ENCODE results near the gene ZDHHC4. TPM values are rescaled to one million over a fixed set of nuclear protein-coding genes. Genes with fewer than 3 reads are reported as not detected.
A peak's percentile ranks its signal among the peaks of the same experiment; 100 is the strongest.
"Not testable (repeated sequence)": the region's sequence is repeated elsewhere in the genome, so short reads cannot be mapped to it uniquely, and the experiment has no call there.

ZDHHC4 gene
- total RNA-seq, 1 experiment from 2014 or later, result 28.9 TPM

- ChIA-PET POLR2A (ENCODE audit: unreplicated experiment) (no interaction called here), CTCF (no interaction called here)
- intact Hi-C loops (cut with micrococcal nuclease), result no loop called here
- no peaks in the 10 kb centered on the region for H3F3A ChIP-seq (ENCODE audit: low read length, unreplicated experiment)
- H3K27me3 ChIP-seq (ENCODE audit: low read length), result no peaks in the 10 kb centered on the region
- TF ChIP-seq EZH2phosphoT487 (IDR thresholded peaks at IDR 0.05; ENCODE audit: borderline replicate concordance, low read length) (no peak), CTCF (conservative IDR thresholded peaks at IDR 0.05; ENCODE audit: low read depth, low read length) (no peak), EZH2 (IDR thresholded peaks at IDR 0.05; ENCODE audit: low read length, unreplicated experiment) (no peak)
- H3K4me2 ChIP-seq (ENCODE audit: low read length), result no peak overlapping the region
- H3K36me3 ChIP-seq (ENCODE audit: low read depth, low read length), result no peaks in the 10 kb centered on the region
- 0 out of 2 replicates have a peak, but pooled peaks cover 2% of the 10 kb centered on the region for H3K4me1 ChIP-seq (ENCODE audit: insufficient read depth, low read length)
- no TSS peak for BruUV-seq (replicated peaks)
- ATAC-seq (no peak; the same call in 1 of the 2 replicates), DNase-seq (peak; percentile 4)
- no peak overlapping the region for H3K4me3 ChIP-seq (ENCODE audit: low read length)
- H2AFZ ChIP-seq (ENCODE audit: low read length), result no peak overlapping the region
- H3K27ac ChIP-seq (ENCODE audit: low read length), result no peak overlapping the region
- no peaks in the 10 kb centered on the region for H4K20me1 ChIP-seq (ENCODE audit: low read length)
- no peaks in the 10 kb centered on the region for H3K9me3 ChIP-seq (ENCODE audit: low read length)
- no peaks in the 10 kb centered on the region for H3K79me2 ChIP-seq (ENCODE audit: low read length)
- H3K9ac ChIP-seq (ENCODE audit: low read length), result no peak overlapping the region
- no peaks in the 10 kb centered on the region for H3K9me2 ChIP-seq (replicated peaks; ENCODE audit: low read length)
These were observed 53.0 kb downstream of the ZDHHC4 start for GRCh38 chr7:6630007-6630849.

- Histone ChIP-seq H3K4me3 (ENCODE audit: low read length) (no peak overlapping the region), H3K79me2 (ENCODE audit: low read length) (no peaks in the 10 kb centered on the region), H2AFZ (ENCODE audit: low read length) (no peak overlapping the region), H3K36me3 (ENCODE audit: low read depth, low read length) (no peaks in the 10 kb centered on the region), H3K27me3 (ENCODE audit: low read length) (no peaks in the 10 kb centered on the region), H3K9ac (ENCODE audit: low read length) (no peak overlapping the region), H3K4me1 (ENCODE audit: insufficient read depth, low read length) (0 out of 2 replicates have a peak, but pooled peaks cover 6% of the 10 kb centered on the region), H3K9me3 (ENCODE audit: low read length) (no peaks in the 10 kb centered on the region), H3K27ac (ENCODE audit: low read length) (no peak overlapping the region), H3F3A (ENCODE audit: low read length, unreplicated experiment) (no peaks in the 10 kb centered on the region), H4K20me1 (ENCODE audit: low read length) (no peaks in the 10 kb centered on the region), H3K4me2 (ENCODE audit: low read length) (no peak overlapping the region), H3K9me2 (replicated peaks; ENCODE audit: low read length) (no peaks in the 10 kb centered on the region)
- peak; percentile 37 for DNase-seq
- no peak for TF ChIP-seq EZH2phosphoT487 (IDR thresholded peaks at IDR 0.05; ENCODE audit: borderline replicate concordance, low read length)
- TF ChIP-seq EZH2 (IDR thresholded peaks at IDR 0.05; ENCODE audit: low read length, unreplicated experiment), result no peak
- no peak for TF ChIP-seq CTCF (conservative IDR thresholded peaks at IDR 0.05; ENCODE audit: low read depth, low read length)
- ChIA-PET CTCF (no interaction called here), POLR2A (ENCODE audit: unreplicated experiment) (no interaction called here)
- intact Hi-C loops (cut with micrococcal nuclease), result no loop called here
- BruUV-seq (replicated peaks), result no TSS peak
- peak; percentile 77 for ATAC-seq
These were observed 54.4 kb downstream of the ZDHHC4 start for GRCh38 chr7:6631605-6632004.

- Histone ChIP-seq H2AFZ (ENCODE audit: low read length) (no peak overlapping the region), H3K4me3 (ENCODE audit: low read length) (no peak overlapping the region), H3K4me2 (ENCODE audit: low read length) (no peak overlapping the region), H3F3A (ENCODE audit: low read length, unreplicated experiment) (no peaks in the 10 kb centered on the region), H3K9me2 (replicated peaks; ENCODE audit: low read length) (no peaks in the 10 kb centered on the region), H3K79me2 (ENCODE audit: low read length) (peaks cover 19% of the 10 kb centered on the region), H3K9me3 (ENCODE audit: low read length) (no peaks in the 10 kb centered on the region), H4K20me1 (ENCODE audit: low read length) (no peaks in the 10 kb centered on the region), H3K9ac (ENCODE audit: low read length) (no peak overlapping the region), H3K27ac (ENCODE audit: low read length) (no peak overlapping the region), H3K27me3 (ENCODE audit: low read length) (no peaks in the 10 kb centered on the region), H3K4me1 (ENCODE audit: insufficient read depth, low read length) (peaks cover 15% of the 10 kb centered on the region; the same call in 1 of the 2 replicates), H3K36me3 (ENCODE audit: low read depth, low read length) (peaks cover under 1% of the 10 kb centered on the region; the same call in 1 of the 2 replicates)
- ChIA-PET POLR2A (ENCODE audit: unreplicated experiment) (no interaction called here), CTCF (no interaction called here)
- TF ChIP-seq EZH2 (IDR thresholded peaks at IDR 0.05; ENCODE audit: low read length, unreplicated experiment) (no peak), EZH2phosphoT487 (IDR thresholded peaks at IDR 0.05; ENCODE audit: borderline replicate concordance, low read length) (no peak), CTCF (conservative IDR thresholded peaks at IDR 0.05; ENCODE audit: low read depth, low read length) (no peak)
- DNase-seq (no peak), ATAC-seq (no peak)
- BruUV-seq (replicated peaks), result no TSS peak
- intact Hi-C loops (cut with micrococcal nuclease), result no loop called here
These were observed 56.8 kb downstream of the ZDHHC4 start for GRCh38 chr7:6634021-6634420.

GRCh38 chr7:6634971-6635370, 57.7 kb downstream of the ZDHHC4 start:
- H3F3A ChIP-seq (ENCODE audit: low read length, unreplicated experiment); DNase-seq; H4K20me1 ChIP-seq (ENCODE audit: low read length); H3K9me3 ChIP-seq (ENCODE audit: low read length); H3K36me3 ChIP-seq (ENCODE audit: low read depth, low read length); ATAC-seq; H3K27ac ChIP-seq (ENCODE audit: low read length); POLR2A ChIA-PET (ENCODE audit: unreplicated experiment); H3K9me2 ChIP-seq (replicated peaks; ENCODE audit: low read length); BruUV-seq (replicated peaks); CTCF ChIA-PET; H3K4me3 ChIP-seq (ENCODE audit: low read length); H2AFZ ChIP-seq (ENCODE audit: low read length); H3K27me3 ChIP-seq (ENCODE audit: low read length); H3K9ac ChIP-seq (ENCODE audit: low read length); H3K4me2 ChIP-seq (ENCODE audit: low read length); intact Hi-C loops (cut with micrococcal nuclease): not testable (repeated sequence)
- Histone ChIP-seq H3K4me1 (ENCODE audit: insufficient read depth, low read length) (peaks cover 15% of the 10 kb centered on the region; the same call in 1 of the 2 replicates), H3K79me2 (ENCODE audit: low read length) (peaks cover 28% of the 10 kb centered on the region)
